Liver (tissue), 9 donors: ENCODE data around the gene ORC2. TPM values are rescaled to one million over a fixed set of nuclear protein-coding genes. Genes with fewer than 3 reads are reported as not detected.

Experiments used
- DNase-seq: peaks from one replicate; pipeline ENCODE4 v3.0.0-alpha.2; 2017; ENCODE audit warnings: low spot score
- H3K27ac ChIP-seq, 2 donors: one replicate each; pipeline ENCODE4 v1.7.0; 2013; ENCODE audit warnings: inconsistent platforms in 2 of 2, low read length in 2 of 2, control low read depth in 1 of 2, low read depth in 1 of 2, mild to moderate bottlenecking in 1 of 2
- H3K27me3 ChIP-seq, 4 donors: one replicate each; pipeline versions ENCODE4 v1.6.1 to v1.7.0; 2013; ENCODE audit warnings: low read length in 3 of 4, inconsistent platforms in 1 of 4, mild to moderate bottlenecking in 1 of 4, moderate library complexity in 1 of 4; ENCODE audit not compliant: control insufficient read depth in 4 of 4, insufficient read depth in 4 of 4
- H3K36me3 ChIP-seq, 4 donors: one replicate each; pipeline versions ENCODE4 v1.6.1 to v1.7.0; 2013; ENCODE audit warnings: low read length in 3 of 4, mild to moderate bottlenecking in 3 of 4, low read depth in 1 of 4, moderate library complexity in 1 of 4; ENCODE audit not compliant: control insufficient read depth in 4 of 4, insufficient read depth in 3 of 4
- H3K4me1 ChIP-seq, 4 donors: one replicate each; pipeline versions ENCODE4 v1.6.1 to v1.7.0; 2013; ENCODE audit warnings: low read length in 3 of 4, mild to moderate bottlenecking in 3 of 4, moderate library complexity in 1 of 4; ENCODE audit not compliant: control insufficient read depth in 4 of 4, insufficient read depth in 4 of 4
- H3K4me3 ChIP-seq, 3 donors: one replicate each; pipeline versions ENCODE4 v1.6.1 to v1.7.0; 2013; ENCODE audit warnings: low read length in 3 of 3, control low read depth in 1 of 3, low read depth in 1 of 3, mild to moderate bottlenecking in 1 of 3
- H3K9ac ChIP-seq, 2 donors: one replicate each; pipeline ENCODE4 v1.7.0; 2013; ENCODE audit warnings: low read length in 2 of 2, mild to moderate bottlenecking in 2 of 2, moderate library complexity in 2 of 2, control low read depth in 1 of 2, low read depth in 1 of 2
- H3K9me3 ChIP-seq, 4 donors: one replicate each; pipeline versions ENCODE4 v1.6.1 to v1.7.0; 2013; ENCODE audit warnings: low read length in 3 of 4; ENCODE audit not compliant: control insufficient read depth in 4 of 4
- ATF3 ChIP-seq: IDR thresholded peaks from 2 replicates; pipeline ENCODE4 v1.6.1; 2016; ENCODE audit warnings: antibody characterized with exemption
- CTCF ChIP-seq: fragments of 150-350 bp; IDR thresholded peaks from 2 replicates; pipeline ENCODE4 v1.5.1; 2017; ENCODE audit warnings: improper control_type of control experiment, low read depth, low read length; ENCODE audit not compliant: missing input control
- EGR1 ChIP-seq, 2 donors: IDR thresholded peaks; 2 replicates each; pipeline ENCODE4 v1.6.1; 2016 to 2018; ENCODE audit warnings: antibody characterized with exemption in 2 of 2, low read depth in 2 of 2
- FOXA1 ChIP-seq: IDR thresholded peaks from 2 replicates; pipeline ENCODE4 v1.6.1; 2016; ENCODE audit warnings: antibody characterized with exemption
- FOXA2 ChIP-seq: IDR thresholded peaks from 2 replicates; pipeline ENCODE4 v1.6.1; 2016; ENCODE audit warnings: antibody characterized with exemption
- HNF4G ChIP-seq: IDR thresholded peaks from 2 replicates; pipeline ENCODE4 v1.6.1; 2016; ENCODE audit warnings: antibody characterized with exemption
- MAX ChIP-seq: IDR thresholded peaks from 2 replicates; pipeline ENCODE4 v1.6.1; 2016; ENCODE audit warnings: antibody characterized with exemption
- RAD21 ChIP-seq, 2 donors: IDR thresholded peaks; 2 replicates each; pipeline ENCODE4 v1.6.1; 2016; ENCODE audit warnings: antibody characterized with exemption in 2 of 2, mild to moderate bottlenecking in 2 of 2
- REST ChIP-seq: IDR thresholded peaks from 2 replicates; pipeline ENCODE4 v1.6.1; 2016; ENCODE audit warnings: antibody characterized with exemption, mild to moderate bottlenecking
- ZBTB33 ChIP-seq: IDR thresholded peaks from 2 replicates; pipeline ENCODE4 v1.6.1; 2016; ENCODE audit warnings: antibody characterized with exemption
- WGBS: extraction: QIAGEN DNeasy Blood & Tissue Kit; methylation state at CpG from one replicate; pipeline ENCODE4 v1.1.7; 2013; 5-methylcytosine and 5-hydroxymethylcytosine counted together
- polyA plus RNA-seq, 2 donors: library from polyadenylated mRNA; stranded (reverse) in 1 of 2; unstranded in 1 of 2; fragments of 200-250 nt in 1 of 2; fragments of >200 nt in 1 of 2; fragmentation: Nextera tagmentation in 1 of 2; extraction: Ambion mirVana in 1 of 2; gene quantifications; one replicate each; pipeline versions ENCODE4 v1.2.1 to v1.2.3, GENCODE V29; 2013 to 2015
- total RNA-seq, 2 donors: library from RNA; depleted of rRNA; stranded (reverse); fragments of >200 nt; gene quantifications; one replicate each; pipeline ENCODE4 v1.2.3, GENCODE V29; 2014
- donor health status: healthy.
- donor health status: healthy.
- donor health status: healthy.
- donor health status: healthy.
- donor health status: healthy.

Gene ORC2
- total and polyA plus RNA-seq, 4 donors, result 2.0 to 13.2 (median 11.6) TPM

GRCh38 chr2:200873560-200873959, 89.9 kb downstream of the ORC2 start (continued):
- no peak for TF ChIP-seq CTCF

- Histone ChIP-seq H3K9me3 (no peaks in the 10 kb centered on the region), H3K4me1 (peaks cover 0 to 11% (median 4%) of the 10 kb centered on the region in 4 donors), H3K27me3 (no peaks in the 10 kb centered on the region), H3K9ac (no peak overlapping the region), H3K36me3 (peaks cover 1 to 22% (median 8%) of the 10 kb centered on the region in 4 donors), H3K4me3 (no peak overlapping the region), H3K27ac (no peak overlapping the region)
- TF ChIP-seq ATF3 (no peak), FOXA1 (no peak), FOXA2 (no peak), ZBTB33 (no peak), EGR1 (IDR thresholded peaks at IDR 0.05; ENCODE audit: low read depth in 2 of 2) (no peak), HNF4G (no peak), RAD21 (IDR thresholded peaks at IDR 0.05) (no peak), MAX (no peak), REST (no peak), CTCF (no peak)
- no peak for DNase-seq
- WGBS, result 74% methylated on average over 3 of the region's 3 CpGs
These were observed 92.3 kb downstream of the ORC2 start for GRCh38 chr2:200871151-200871550.
